GM08714 (cell line): ENCODE data around the gene SERPINA1.
"Not testable (repeated sequence)": the region's sequence is repeated elsewhere in the genome, so short reads cannot be mapped to it uniquely, and the experiment has no call there.

Experiments used
- H3K4me3 ChIP-seq: fragments of 200-500 bp; sonication (Bioruptor generic); 2 replicates; pipeline ENCODE4 v1.5.1; 2014; ENCODE audit warnings: mild to moderate bottlenecking, low read length, inconsistent platforms
- ZNF274 ChIP-seq: IDR thresholded peaks from 2 replicates; pipeline ENCODE4 v1.6.1; 2012; ENCODE audit warnings: mild to moderate bottlenecking, low read depth, low read length

Gene SERPINA1

DNA sequence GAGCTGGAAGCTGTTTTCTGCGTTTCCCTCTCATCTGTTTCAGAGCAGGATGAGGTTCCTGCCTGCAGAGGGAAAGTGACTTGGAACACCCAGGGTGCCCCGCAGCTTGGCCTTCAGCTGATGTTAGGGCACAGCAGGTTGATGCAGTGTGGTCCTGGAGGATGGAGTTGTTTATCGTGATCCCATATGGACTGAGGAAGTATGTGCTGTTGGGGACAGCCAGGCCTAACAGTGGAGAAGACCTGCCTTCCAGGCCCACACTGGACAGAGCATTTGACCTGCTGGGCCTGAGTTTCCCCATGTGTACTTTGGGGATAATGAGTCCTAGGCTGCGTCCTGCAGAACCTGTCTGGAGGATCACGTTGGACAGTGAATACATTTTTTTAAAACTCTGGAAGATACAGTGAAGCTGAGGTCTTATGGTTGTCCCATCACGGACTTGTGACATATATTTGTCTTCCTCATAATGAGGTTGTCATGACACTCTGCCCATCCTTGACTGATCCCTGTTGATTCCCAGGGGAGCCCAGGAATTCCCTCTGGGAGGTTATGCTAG lies 12.8 kb downstream of the SERPINA1 start:
- H3K4me3 ChIP-seq = no peak overlapping the region
- TF ChIP-seq ZNF274 = no peak

DNA sequence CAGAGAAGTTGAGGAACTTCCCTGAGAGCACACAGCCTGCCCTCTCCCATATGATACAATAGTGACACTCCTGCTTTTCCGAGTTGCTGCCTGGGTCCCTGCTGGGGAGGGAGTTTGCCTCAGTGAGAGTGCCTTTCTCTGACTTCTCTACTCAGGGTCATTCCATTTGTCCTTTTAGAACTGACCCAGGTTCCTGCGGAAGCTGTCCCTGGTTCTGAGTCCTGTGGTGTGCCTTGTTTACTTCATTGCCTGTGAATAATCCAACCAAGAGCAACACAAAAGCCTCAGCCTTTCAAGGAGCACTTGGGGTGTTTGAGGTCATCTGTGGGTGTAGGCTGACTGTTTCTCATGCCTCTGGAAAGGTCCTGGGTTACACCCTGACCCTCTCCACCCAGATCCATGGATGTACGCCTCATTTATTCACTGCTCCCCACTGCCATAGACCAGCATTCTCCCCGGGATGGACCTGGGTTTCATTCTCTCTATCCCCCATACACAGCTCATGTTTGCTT lies 13.6 kb downstream of the SERPINA1 start:
- no peak overlapping the region for H3K4me3 ChIP-seq
- TF ChIP-seq ZNF274 = no peak

DNA sequence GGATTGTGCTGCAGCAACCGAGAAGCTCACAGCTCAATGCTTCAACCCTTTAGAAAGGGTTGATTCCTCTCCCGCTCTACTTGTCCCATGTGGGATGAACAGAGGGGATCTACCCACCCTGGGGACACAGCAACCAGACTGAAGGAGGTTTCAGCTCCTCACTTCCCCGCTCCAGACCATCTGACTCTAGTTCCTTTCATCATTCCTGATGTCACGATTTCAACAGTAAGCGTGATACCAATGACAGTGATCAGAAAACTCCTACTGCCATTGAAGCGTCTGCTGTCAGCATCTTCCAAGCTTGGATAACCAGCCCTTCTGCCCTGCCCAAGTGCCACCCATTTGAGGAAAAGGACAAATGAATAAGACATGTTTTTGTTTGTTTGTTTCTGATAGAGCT lies 14.3 kb downstream of the SERPINA1 start:
- no peak overlapping the region for H3K4me3 ChIP-seq
- no peak for TF ChIP-seq ZNF274

DNA sequence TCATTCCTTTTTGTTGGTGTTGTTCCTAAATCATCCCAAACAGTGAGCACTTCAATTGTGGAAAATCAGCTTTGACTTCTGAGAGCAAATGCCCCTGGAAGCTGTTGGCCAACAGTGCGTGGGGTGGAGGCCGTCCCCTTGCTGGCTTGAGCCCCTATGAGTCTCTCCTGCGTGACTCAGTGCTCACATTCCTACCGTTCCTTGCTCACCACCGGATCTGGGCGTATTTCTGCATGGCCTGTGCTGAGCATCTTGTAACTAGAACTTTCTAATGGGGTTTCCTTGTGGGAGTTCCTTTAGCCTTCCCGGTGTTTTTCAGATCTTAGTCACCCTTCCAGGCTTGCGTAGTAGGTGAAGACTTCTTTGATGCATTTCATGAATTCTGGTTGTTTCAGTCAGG lies 14.7 kb downstream of the SERPINA1 start:
- no peak for TF ChIP-seq ZNF274
- no peak overlapping the region for H3K4me3 ChIP-seq

DNA sequence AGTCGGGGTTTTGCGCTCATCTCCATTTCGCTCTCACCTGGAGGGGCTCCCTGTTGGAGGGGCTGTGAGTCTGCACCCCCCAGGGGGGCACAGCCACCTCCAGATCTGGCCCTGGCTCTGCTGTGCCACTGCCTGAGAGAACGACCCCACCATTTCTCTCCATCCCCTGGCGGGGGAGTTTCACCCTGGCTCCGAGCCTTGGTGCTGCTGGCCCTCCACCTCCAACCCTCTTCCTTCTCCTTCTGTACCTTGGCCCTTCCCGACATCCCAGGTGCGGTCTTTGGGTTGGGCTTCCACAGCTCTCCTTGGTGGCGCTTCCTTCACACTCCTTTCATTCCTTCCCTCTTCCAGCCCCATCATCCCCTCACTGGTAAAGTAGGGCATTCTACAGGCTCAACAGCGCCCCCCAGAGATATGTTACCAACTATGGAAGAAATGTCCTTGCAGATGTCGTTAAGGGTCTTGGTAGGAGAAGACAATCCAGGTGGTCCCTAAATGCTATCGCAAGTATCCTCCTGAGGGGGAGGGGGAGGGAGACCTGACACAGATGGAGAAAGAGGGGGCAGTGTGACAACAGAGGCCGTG lies 16.3 kb downstream of the SERPINA1 start:
- TF ChIP-seq ZNF274 = no peak
- no peak overlapping the region for H3K4me3 ChIP-seq

DNA sequence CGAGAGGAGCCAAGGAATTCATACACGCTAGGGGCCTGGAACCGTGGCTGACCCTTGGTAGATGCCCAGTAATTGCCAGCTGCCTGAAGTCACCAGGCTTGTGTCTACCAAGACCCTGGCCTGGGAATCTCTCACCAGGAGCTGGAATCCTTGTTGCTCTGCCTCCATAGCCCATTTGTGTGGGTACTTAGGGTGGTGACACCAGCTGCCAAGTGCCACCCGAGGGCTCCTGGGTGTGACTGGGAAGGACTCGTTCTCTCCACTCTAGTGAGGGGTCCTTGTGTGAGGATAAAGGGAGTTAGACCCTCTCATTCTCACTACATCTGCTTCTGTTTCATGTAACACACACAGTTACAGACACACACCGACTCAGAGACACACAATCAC lies 17.9 kb downstream of the SERPINA1 start:
- TF ChIP-seq ZNF274 = no peak
- H3K4me3 ChIP-seq = no peak overlapping the region

DNA sequence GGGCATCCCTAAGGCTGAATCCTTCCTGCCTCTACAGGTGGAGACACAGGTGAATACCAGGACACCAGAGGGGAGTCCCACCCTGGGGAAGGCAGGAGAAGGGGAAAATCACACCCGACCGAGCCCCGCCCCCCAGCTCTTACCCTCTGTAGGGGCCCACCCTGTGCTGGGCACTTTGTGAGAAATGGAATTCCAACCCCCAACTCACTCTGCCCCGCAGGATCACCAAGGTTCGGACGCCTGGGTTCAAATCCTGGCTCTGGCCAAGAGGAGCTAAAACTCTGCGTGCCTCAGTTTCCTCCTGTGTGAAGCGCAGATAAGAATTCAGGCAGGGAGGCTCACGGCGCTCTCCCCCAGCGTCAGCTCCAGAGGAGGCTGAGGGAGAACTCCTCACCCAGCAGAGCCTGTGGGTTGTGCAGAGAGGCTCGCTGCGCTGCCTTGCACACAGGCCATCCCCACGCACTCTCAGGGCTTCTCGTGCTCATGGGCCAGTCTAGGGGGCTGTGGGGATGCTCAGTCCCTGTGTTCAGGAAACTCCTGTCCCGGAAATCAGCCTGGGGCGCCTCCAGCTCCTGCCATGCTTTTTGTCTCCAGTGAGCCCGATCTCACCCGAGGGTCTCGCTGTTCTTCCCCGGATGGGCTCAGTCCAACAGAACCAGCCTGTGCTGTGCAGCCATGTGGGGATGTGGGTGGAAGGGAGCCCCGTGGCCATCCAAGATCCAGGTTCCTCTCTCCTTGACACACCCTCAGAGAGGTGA lies 18.5 kb downstream of the SERPINA1 start:
- not testable (repeated sequence) for H3K4me3 ChIP-seq

DNA sequence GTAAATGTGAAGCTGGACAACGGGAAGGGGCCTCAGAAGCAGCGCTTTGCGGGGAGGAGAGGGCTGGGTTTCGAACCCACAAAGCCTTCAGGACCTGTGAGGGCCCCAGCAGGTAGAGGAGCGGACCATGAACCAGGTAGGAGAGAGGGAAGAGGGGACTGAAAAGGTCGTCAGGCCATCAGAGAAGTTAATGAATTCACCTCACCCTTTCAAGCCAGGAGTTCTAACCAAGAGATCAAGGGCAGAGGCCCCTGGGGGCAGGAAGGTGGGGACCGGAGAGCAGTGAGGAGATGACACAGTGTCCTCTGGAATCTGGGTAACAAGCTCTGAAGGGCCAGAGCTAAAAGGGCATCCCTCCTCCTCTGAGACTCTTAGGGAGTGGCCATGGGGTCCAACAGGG lies 19.4 kb downstream of the SERPINA1 start:
- TF ChIP-seq ZNF274 = no peak
- no peak overlapping the region for H3K4me3 ChIP-seq

DNA sequence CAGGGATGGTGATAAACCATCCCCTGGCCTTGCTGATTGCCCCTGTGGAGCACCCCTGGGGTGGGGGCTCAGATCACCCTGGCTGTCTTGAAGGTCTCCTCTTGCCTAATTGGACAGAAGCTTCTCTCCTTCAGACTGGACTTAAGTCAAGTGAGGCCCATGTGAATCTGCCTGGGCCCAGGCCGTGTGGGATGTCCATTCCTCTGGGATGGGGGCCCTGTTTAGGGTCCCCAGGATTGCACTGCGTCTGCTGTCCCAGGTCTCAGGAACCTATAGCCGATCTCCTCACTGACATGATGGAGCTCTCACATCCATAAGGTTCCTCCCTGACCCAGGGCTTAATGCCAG lies 20.2 kb downstream of the SERPINA1 start:
- H3K4me3 ChIP-seq = no peak overlapping the region
- TF ChIP-seq ZNF274 = no peak

DNA sequence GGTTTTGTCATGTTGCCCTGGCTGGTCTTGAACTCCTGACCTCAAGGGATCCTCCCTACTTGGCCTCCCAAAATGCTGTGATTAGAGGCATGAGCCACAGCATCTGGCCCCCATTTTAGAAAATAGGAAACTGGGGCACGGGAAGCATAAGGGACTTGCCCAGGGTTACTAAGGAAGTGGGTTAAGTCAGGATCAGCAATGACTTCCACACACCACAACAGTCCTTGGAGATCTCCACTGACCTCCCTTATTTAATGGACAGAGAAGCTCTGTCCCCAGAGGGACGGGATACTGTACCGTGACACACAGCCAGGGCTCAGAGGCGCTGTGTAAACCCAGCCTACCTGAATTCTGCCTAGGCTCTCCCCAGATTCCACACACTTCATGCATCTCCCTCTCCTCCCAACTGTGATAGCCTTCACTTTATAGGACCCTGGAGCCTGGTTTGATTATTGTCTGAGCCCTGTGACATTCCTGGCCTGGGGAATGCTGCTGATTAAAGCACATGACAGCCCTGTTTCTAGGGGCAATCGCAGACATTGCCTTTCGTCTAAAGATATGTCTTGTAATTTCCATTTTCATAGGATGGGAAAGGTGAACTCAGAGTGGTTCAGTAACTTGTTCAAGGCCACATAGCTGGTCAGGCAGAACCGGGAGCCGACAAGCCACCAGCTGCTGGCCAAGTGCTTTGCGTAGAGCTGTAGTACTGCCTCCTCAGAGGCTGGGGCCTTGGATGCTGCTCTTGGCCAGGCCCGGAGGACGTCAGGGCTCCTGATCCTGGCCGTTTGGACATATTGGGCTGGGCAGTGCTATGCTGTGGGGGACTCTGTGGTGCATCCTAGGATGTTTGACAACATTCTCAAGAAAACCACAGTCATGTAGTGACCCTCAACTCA lies 20.8 kb downstream of the SERPINA1 start:
- no peak for TF ChIP-seq ZNF274

DNA sequence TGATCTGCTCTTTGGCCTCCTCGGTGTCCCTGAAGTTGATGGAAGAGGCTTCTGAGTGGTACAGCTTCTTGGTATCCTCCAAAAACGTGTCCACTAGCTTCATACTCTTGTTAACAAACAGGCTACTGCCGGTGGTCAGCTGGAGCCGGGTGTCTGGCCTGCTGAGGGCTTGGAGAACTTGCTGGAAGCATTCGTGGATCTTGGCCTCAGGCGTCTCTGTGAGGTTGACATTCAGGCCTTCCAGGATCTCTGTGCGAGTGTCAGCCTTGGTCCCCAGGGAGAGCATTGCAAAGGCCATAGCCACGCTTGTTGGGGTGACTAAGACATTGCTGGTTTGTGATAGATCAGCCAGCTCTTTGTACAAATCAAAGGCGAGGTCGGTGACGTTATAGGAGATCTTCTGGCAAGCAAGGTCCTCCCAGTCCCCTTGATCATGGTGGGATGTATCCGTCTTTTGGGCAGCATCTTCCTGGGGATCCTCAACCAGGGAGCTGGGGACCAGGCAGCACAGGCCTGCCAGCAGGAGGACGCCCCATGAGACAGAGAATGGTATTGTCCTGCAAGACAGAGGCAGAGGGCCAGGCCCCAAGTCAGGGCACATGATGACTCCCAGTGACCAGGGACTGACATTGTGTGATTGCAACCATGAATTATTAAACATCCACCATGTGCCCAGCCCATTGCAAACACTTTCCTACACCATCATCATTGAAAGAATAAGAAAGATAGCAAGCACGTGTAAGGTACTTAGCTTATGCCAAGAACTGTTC lies 22.1 kb downstream of the SERPINA1 start, which contains the start of gene SERPINA2:
TSS of gene SERPINA2 (minus strand) at position 553 of the 770 bp plus-strand sequence.
- H3K4me3 ChIP-seq = no peak within 1 kb of the TSS
- TF ChIP-seq ZNF274 = no peak

More for the DNA sequence above, 20.8 kb downstream of the SERPINA1 start:
- H3K4me3 ChIP-seq = no peak overlapping the region

DNA sequence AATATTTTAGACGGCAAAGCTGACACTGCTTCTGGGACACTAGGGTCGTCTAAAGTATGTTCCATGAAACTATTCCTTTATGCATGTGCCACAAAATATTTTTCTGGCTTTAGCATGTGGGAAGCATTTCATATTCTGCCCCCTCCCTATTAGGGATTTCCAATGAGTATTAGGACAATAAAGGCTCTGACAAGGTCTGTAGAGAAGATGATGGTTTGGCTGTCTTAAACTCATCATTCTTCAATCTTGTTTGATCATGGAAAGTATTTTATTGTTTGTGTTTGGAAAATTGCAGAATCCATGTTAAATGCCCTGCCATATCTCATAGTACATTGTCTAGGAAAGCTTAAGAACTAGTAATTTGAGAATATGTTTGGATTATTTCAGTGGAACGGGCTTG lies 22.8 kb downstream of the SERPINA1 start:
- H3K4me3 ChIP-seq = no peak overlapping the region
- TF ChIP-seq ZNF274 = no peak

DNA sequence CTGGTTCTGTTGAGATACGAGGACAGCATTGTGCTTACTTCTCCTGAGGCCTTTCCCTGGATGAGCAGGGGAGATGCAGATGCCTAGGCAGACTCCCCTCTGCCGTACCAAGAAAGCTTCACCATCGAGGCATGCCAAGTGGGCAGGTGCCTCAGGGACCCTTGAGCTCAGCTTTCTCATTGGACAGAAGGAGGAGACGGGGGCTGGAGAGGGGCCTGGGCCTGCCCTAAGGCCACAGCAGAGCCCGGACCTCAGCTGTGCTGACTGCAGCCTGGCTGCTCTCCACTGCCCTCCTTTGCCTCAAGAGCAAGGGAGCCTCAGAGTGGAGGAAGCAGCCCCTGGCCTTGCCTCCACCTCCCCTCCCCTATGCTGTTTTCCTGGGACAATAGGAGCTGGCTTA lies 23.4 kb downstream of the SERPINA1 start:
- no peak overlapping the region for H3K4me3 ChIP-seq
- no peak for TF ChIP-seq ZNF274

DNA sequence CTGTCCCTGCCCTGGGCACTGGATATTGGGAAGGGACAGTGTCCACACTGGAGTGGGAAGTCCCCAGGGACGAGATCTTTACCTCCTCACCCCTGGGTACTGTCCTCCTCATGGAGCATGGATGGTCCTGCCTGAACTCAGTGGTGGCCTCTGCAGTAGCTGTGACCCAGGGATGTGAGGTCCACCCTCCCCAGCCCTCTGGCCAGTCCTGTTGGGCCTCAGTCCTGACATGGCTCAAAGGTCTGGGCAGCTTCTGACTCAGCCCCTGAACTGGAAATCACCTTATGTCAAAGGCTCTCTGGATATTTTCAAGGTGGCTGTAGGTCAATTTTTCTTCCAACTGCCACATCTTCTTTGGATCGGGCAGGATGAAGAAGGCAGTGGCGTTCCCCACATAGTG lies 24.4 kb downstream of the SERPINA1 start:
- no peak overlapping the region for H3K4me3 ChIP-seq
- TF ChIP-seq ZNF274 = no peak
